22Rv1 (cell line): Measurements from ENCODE around the gene PAQR9.

Source experiments
- CTCF ChIP-seq: fragments of 450-650 bp; IDR thresholded peaks from 2 replicates; pipeline ENCODE4 v1.5.1; 2017; ENCODE audit warnings: mild to moderate bottlenecking
- ZFX ChIP-seq: fragments of 450-650 bp; IDR thresholded peaks from 2 replicates; pipeline ENCODE4 v1.6.1; 2017; ENCODE audit warnings: antibody characterized with exemption, borderline replicate concordance

DNA sequence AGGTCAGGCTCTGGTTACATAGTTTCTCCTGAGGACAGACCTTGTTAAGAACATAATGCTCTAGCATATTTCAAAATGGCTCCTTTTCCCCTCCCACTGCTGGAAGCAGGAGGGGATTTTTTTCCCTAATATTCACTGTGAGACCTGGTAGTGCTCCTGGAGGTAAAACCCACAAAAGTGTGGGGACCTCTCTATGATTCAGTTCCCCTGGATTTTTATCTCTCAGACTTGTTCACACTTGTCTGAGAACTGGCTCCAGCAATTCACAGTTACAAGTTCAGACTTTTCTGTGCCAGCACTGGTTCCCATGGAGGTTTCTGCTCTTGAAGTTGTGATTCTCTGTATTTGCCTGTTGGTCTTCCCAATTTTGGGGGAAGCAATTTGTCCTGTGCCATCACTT lies 38.3 kb downstream of the PAQR9 start:
- TF ChIP-seq CTCF (no peak), ZFX (no peak)
